B cell (primary cell): ENCODE data around the gene RBM43. TPM values are rescaled to one million over a fixed set of nuclear protein-coding genes. Genes with fewer than 3 reads are reported as not detected.

Experiments used
- ATAC-seq: fragments of 200-7000 bp; cut with Tn5 transposase; one replicate; pipeline ENCODE4 v1.10.0; 2021; ENCODE audit warnings: low read depth, mild to moderate bottlenecking, moderate number of reproducible peaks, moderate library complexity
- CTCF ChIA-PET: fragments of 350-600 bp; sonication (Branson Sonifier 250); formaldehyde crosslinking; loops from one replicate; lab custom pipeline; 2021; ENCODE audit warnings: antibody characterized with exemption, inconsistent platforms; lab: Charles Lee
- POLR2A ChIA-PET: fragments of 350-600 bp; sonication (Branson Sonifier 250); formaldehyde crosslinking; loops from one replicate; lab custom pipeline; 2021; ENCODE audit warnings: antibody characterized with exemption; lab: Charles Lee
- DNase-seq: peaks from one replicate; pipeline ENCODE4 v3.0.0; 2013
- H2AFZ ChIP-seq: 2 replicates; pipeline ENCODE4 v1.6.1; 2012; ENCODE audit warnings: mild to moderate bottlenecking, low read depth, low read length; ENCODE audit not compliant: insufficient read depth, poor library complexity, severe bottlenecking
- H3K27ac ChIP-seq, 2 donors: 1 replicate in 1 of 2; 2 replicates in 1 of 2; pipeline ENCODE4 v1.5.1; 2012 to 2013; ENCODE audit warnings: low read length in 2 of 2, mild to moderate bottlenecking in 2 of 2, moderate library complexity in 1 of 2
- H3K27me3 ChIP-seq, 4 experiments: fragments of 200-600 bp in 1 of 4; sonication (generic) in 1 of 4; replicated peaks in 1 of 4; 1 replicate in 2 of 4; 2 replicates in 2 of 4; pipeline versions ENCODE4 v1.6.1 to v1.7.0; 2013 to 2016; ENCODE audit warnings: low read length in 3 of 4, mild to moderate bottlenecking in 2 of 4, mixed read lengths in 1 of 4, moderate library complexity in 1 of 4; ENCODE audit not compliant: insufficient read depth in 4 of 4, control insufficient read depth in 3 of 4; ENCODE audit errors: control extremely low read depth in 1 of 4
- H3K36me3 ChIP-seq, 2 experiments: replicated peaks in 1 of 2; 1 replicate in 1 of 2; 2 replicates in 1 of 2; pipeline versions ENCODE4 v1.6.1 to v1.7.1; 2013; ENCODE audit warnings: low read length in 1 of 2; ENCODE audit not compliant: insufficient read depth in 2 of 2, control insufficient read depth in 1 of 2; ENCODE audit errors: control extremely low read depth in 1 of 2, extremely low read depth in 1 of 2
- H3K4me1 ChIP-seq, 2 donors: fragments of 200-600 bp in 1 of 2; sonication (generic) in 1 of 2; 1 replicate in 1 of 2; 2 replicates in 1 of 2; pipeline versions ENCODE4 v1.5.1 to v1.6.1; 2013 to 2017; ENCODE audit warnings: low read length in 2 of 2; ENCODE audit not compliant: control insufficient read depth in 2 of 2, insufficient read depth in 2 of 2
- H3K4me2 ChIP-seq: replicated peaks from 2 replicates; pipeline ENCODE3; 2012; ENCODE audit warnings: mild to moderate bottlenecking, low read depth, low read length; ENCODE audit not compliant: poor library complexity, severe bottlenecking
- H3K4me3 ChIP-seq, 5 experiments: fragments of 200-600 bp in 1 of 5; sonication (generic) in 1 of 5; 1 replicate in 3 of 5; 2 replicates in 2 of 5; pipeline versions ENCODE4 v1.5.1 to v1.7.0; 2011 to 2016; ENCODE audit warnings: low read length in 4 of 5, mild to moderate bottlenecking in 4 of 5, low read depth in 2 of 5, control low read depth in 1 of 5, moderate library complexity in 1 of 5; ENCODE audit not compliant: insufficient read depth in 1 of 5; ENCODE audit errors: control extremely low read depth in 1 of 5, extremely low read depth in 1 of 5
- H3K79me2 ChIP-seq: fragments of 200-600 bp; sonication (generic); one replicate; pipeline ENCODE4 v1.6.0; 2016; ENCODE audit warnings: low read length; ENCODE audit not compliant: control insufficient read depth, insufficient read depth
- H3K9ac ChIP-seq: fragments of 200-600 bp; sonication (generic); 2 replicates; pipeline ENCODE4 v1.6.1; 2017; ENCODE audit warnings: mild to moderate bottlenecking, low read length, moderate library complexity
- H3K9me3 ChIP-seq, 3 donors: one replicate each; pipeline versions ENCODE4 v1.6.1 to v1.7.1; 2013; ENCODE audit warnings: low read length in 2 of 3; ENCODE audit not compliant: control insufficient read depth in 2 of 3, insufficient read depth in 1 of 3; ENCODE audit errors: control extremely low read depth in 1 of 3
- H4K20me1 ChIP-seq: 2 replicates; pipeline ENCODE4 v1.6.0; 2012; ENCODE audit warnings: mild to moderate bottlenecking, low read length; ENCODE audit not compliant: insufficient read depth, control insufficient read depth, poor library complexity, severe bottlenecking
- H3K27ac Mint-ChIP-seq: one replicate; pipeline ENCODE4 v1.8.0; 2021; ENCODE audit warnings: mixed read lengths
- H3K27me3 Mint-ChIP-seq: one replicate; pipeline ENCODE4 v1.8.0; 2021; ENCODE audit warnings: mixed read lengths
- H3K4me1 Mint-ChIP-seq: one replicate; pipeline ENCODE4 v1.8.0; 2021; ENCODE audit warnings: mixed read lengths
- H3K4me3 Mint-ChIP-seq: one replicate; pipeline ENCODE4 v1.8.0; 2021; ENCODE audit warnings: mixed read lengths
- H3K9me3 Mint-ChIP-seq: one replicate; pipeline ENCODE4 v1.8.0; 2022; ENCODE audit warnings: mixed read lengths; ENCODE audit not compliant: insufficient read depth
- CTCF ChIP-seq: fragments of 200-600 bp; IDR thresholded peaks from one replicate; pipeline ENCODE4 v1.8.0; 2022; ENCODE audit warnings: antibody characterized with exemption, mild to moderate bottlenecking
- EZH2 ChIP-seq: IDR thresholded peaks from 2 replicates; pipeline ENCODE4 v1.6.1; 2012; ENCODE audit warnings: borderline replicate concordance, low read depth, mild to moderate bottlenecking, moderate library complexity, low read length; ENCODE audit not compliant: insufficient read depth, poor library complexity, severe bottlenecking
- WGBS: methylation state at CpG from one replicate; pipeline ENCODE4 v1.1.5; 2013; ENCODE audit warnings: missing lambda C conversion rate; ENCODE audit not compliant: insufficient coverage; 5-methylcytosine and 5-hydroxymethylcytosine counted together
- intact Hi-C: fragments of 100-400 bp; cut with micrococcal nuclease; formaldehyde crosslinking; loops from one replicate; pipeline ENCODE4 v1.10.0; 2022
- polyA plus RNA-seq: library from polyadenylated mRNA; depleted of rRNA; stranded (reverse); fragments of >200 nt; gene quantifications from 2 replicates; pipeline ENCODE4 v1.2.3, GENCODE V29; 2012
- total RNA-seq, 2 donors: library from RNA; stranded (reverse); fragments of 120-200 nt in 1 of 2; gene quantifications; 1 replicate in 1 of 2; 2 replicates in 1 of 2; pipeline versions ENCODE4 v1.2.3 to v1.2.4, GENCODE V29; 2013 to 2022

Gene RBM43
- total and polyA plus RNA-seq, 2 donors (not counting 1 experiment from before 2014, with no cell fraction given): 4.8 to 8.4 TPM

- Histone ChIP-seq H3K9ac (no peak overlapping the region), H3K27ac (no peak overlapping the region), H3K9me3 (no peaks in the 10 kb centered on the region), H2AFZ (no peak overlapping the region), H3K79me2 (no peaks in the 10 kb centered on the region), H3K4me1 (no peaks in the 10 kb centered on the region), H3K4me3 (no peak overlapping the region), H3K36me3 (peaks cover 11 to 31% of the 10 kb centered on the region in 2 experiments), H3K4me2 (no peak overlapping the region), H3K27me3 (no peaks in the 10 kb centered on the region), H4K20me1 (no peaks in the 10 kb centered on the region)
- H3K4me3 Mint-ChIP-seq: no peak overlapping the region
- H3K27me3 Mint-ChIP-seq: no peaks in the 10 kb centered on the region
- no peak overlapping the region for H3K27ac Mint-ChIP-seq
- TF ChIP-seq EZH2 (no peak), CTCF (no peak)
- DNase-seq (no peak), ATAC-seq (no peak)
- peaks cover 6% of the 10 kb centered on the region for H3K4me1 Mint-ChIP-seq
- POLR2A ChIA-PET: no interaction called here
- CTCF ChIA-PET: interaction anchor here (0.7 kb wide), 1 partner anchor 768 kb away, joined by 3 read pairs; no protein-coding TSS in a partner anchor
- intact Hi-C loops: loop anchor here (10.0 kb wide), 2 partner anchors 367 to 907 kb away; partner anchors contain the start of gene STAM2
- no peaks in the 10 kb centered on the region for H3K9me3 Mint-ChIP-seq
Observed at GRCh38 chr2:151268085-151268484, 6.4 kb upstream of the RBM43 start.

GRCh38 chr2:151267537-151267936 is 5.9 kb upstream of the RBM43 start:
- ChIA-PET CTCF (no interaction called here), POLR2A (no interaction called here)
- Histone ChIP-seq H3K36me3 (peaks cover 7 to 26% of the 10 kb centered on the region in 2 experiments), H3K27me3 (no peaks in the 10 kb centered on the region), H3K4me3 (no peak overlapping the region), H3K4me2 (no peak overlapping the region), H3K4me1 (no peaks in the 10 kb centered on the region), H3K9ac (no peak overlapping the region), H3K9me3 (no peaks in the 10 kb centered on the region), H3K27ac (no peak overlapping the region), H2AFZ (no peak overlapping the region), H4K20me1 (no peaks in the 10 kb centered on the region), H3K79me2 (no peaks in the 10 kb centered on the region)
- WGBS: 100% methylated on average over 3 of the region's 5 CpGs
- no peak for ATAC-seq
- Mint-ChIP-seq H3K27ac (no peak overlapping the region), H3K4me1 (peaks cover 6% of the 10 kb centered on the region), H3K27me3 (no peaks in the 10 kb centered on the region), H3K9me3 (no peaks in the 10 kb centered on the region), H3K4me3 (no peak overlapping the region)
- intact Hi-C loops: loop anchor here (10.0 kb wide), 2 partner anchors 367 to 907 kb away; partner anchors contain the start of gene STAM2
- no peak for DNase-seq
- TF ChIP-seq CTCF: no peak
- TF ChIP-seq EZH2: no peak
